ENCODE results near the gene FAM170B.

The FAM170B gene

GRCh38 chr10:49166484-49167400 lies 32.9 kb upstream of the FAM170B start:
- Histone ChIP-seq H3K36me3 (no peaks in the 10 kb centered on the region), H3K4me1 (no peaks in the 10 kb centered on the region), H3K9me3 (no peaks in the 10 kb centered on the region), H3K4me3 (ENCODE audit: low read depth, low read length) (no peak overlapping the region), H3K27me3 (no peaks in the 10 kb centered on the region)
- DNase-seq: no peak
- TF ChIP-seq, protein P1, sequence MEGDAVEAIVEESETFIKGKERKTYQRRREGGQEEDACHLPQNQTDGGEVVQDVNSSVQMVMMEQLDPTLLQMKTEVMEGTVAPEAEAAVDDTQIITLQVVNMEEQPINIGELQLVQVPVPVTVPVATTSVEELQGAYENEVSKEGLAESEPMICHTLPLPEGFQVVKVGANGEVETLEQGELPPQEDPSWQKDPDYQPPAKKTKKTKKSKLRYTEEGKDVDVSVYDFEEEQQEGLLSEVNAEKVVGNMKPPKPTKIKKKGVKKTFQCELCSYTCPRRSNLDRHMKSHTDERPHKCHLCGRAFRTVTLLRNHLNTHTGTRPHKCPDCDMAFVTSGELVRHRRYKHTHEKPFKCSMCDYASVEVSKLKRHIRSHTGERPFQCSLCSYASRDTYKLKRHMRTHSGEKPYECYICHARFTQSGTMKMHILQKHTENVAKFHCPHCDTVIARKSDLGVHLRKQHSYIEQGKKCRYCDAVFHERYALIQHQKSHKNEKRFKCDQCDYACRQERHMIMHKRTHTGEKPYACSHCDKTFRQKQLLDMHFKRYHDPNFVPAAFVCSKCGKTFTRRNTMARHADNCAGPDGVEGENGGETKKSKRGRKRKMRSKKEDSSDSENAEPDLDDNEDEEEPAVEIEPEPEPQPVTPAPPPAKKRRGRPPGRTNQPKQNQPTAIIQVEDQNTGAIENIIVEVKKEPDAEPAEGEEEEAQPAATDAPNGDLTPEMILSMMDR (IDR thresholded peaks at IDR 0.05; ENCODE audit: low read depth, low read length): no peak

GRCh38 chr10:49165821-49166483 lies 32.1 kb upstream of the FAM170B start:
- Histone ChIP-seq H3K4me1 (no peaks in the 10 kb centered on the region), H3K4me3 (ENCODE audit: low read depth, low read length) (no peak overlapping the region), H3K9me3 (no peaks in the 10 kb centered on the region), H3K36me3 (no peaks in the 10 kb centered on the region), H3K27me3 (no peaks in the 10 kb centered on the region)
- DNase-seq: no peak
- TF ChIP-seq, protein P1 (IDR thresholded peaks at IDR 0.05; ENCODE audit: low read depth, low read length): no peak

DNA sequence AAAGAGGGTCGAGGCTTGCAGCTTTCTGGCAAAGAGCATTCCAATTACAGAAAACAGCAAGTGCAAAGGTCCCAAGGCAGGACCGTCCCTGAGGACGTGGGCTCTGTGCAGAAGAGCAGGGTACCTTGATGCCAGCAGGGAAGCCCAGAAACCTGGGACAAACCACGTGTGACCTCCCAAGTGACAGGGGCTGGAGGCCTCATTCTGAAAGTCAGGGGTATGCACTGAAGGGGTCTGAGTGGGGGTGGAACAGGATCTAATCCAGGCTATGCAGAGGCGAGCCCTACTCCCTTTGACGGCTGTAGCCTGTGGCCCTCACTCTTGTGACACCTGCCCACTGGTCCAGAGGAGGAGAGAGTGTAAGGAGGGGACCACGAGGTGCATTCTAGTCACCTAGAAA lies 31.4 kb upstream of the FAM170B start:
- no peaks in the 10 kb centered on the region for H3K4me1 ChIP-seq
- no peak overlapping the region for H3K4me3 ChIP-seq (ENCODE audit: low read depth, low read length)
- H3K36me3 ChIP-seq: no peaks in the 10 kb centered on the region
- DNase-seq: no peak
- TF ChIP-seq, protein P1 (IDR thresholded peaks at IDR 0.05; ENCODE audit: low read depth, low read length): no peak
- H3K27me3 ChIP-seq: no peaks in the 10 kb centered on the region
- no peaks in the 10 kb centered on the region for H3K9me3 ChIP-seq

DNA sequence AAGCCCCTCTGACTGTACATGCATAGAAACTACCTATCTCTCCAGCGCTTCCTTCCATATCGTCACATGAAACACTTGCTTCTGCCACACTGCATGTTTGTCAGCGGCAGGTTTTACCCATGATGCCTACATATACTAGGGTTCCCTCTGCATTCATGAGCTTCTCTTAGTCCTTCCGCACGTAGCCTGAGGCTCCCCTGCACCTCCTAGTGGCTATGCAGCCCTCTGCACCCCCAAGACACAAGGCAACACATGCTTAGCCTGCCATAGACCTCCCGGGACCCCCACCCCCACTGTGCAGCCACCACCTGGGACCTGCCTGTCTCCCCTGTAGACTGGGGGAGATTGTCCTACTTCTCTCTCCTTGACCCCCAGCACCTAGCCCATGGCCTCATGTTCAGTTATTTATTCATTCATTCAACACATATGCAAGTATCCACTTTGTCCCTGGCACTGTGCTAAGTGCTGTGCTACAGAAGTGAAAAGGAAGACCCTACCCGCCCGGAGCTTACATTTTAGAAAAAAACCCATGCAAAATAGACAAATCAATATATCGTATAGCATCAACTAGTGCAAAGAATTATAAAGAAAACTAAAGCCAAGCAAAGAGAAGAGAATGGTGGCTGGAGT lies 30.9 kb upstream of the FAM170B start:
- H3K4me3 ChIP-seq (ENCODE audit: low read depth, low read length): no peak overlapping the region
- TF ChIP-seq, protein P1 (IDR thresholded peaks at IDR 0.05; ENCODE audit: low read depth, low read length): peak; percentile 72
- H3K27me3 ChIP-seq: no peaks in the 10 kb centered on the region
- no peaks in the 10 kb centered on the region for H3K4me1 ChIP-seq
- H3K36me3 ChIP-seq: no peaks in the 10 kb centered on the region
- DNase-seq: peak; percentile 42
- H3K9me3 ChIP-seq: no peaks in the 10 kb centered on the region

GRCh38 chr10:49163741-49164140 lies 29.9 kb upstream of the FAM170B start:
- DNase-seq: no peak
- Histone ChIP-seq H3K4me3 (ENCODE audit: low read depth, low read length) (no peak overlapping the region), H3K9me3 (no peaks in the 10 kb centered on the region), H3K27me3 (no peaks in the 10 kb centered on the region), H3K36me3 (no peaks in the 10 kb centered on the region), H3K4me1 (no peaks in the 10 kb centered on the region)
- TF ChIP-seq, protein P1 (IDR thresholded peaks at IDR 0.05; ENCODE audit: low read depth, low read length): no peak
